ENCODE results near the gene ARMC2.

DNA sequence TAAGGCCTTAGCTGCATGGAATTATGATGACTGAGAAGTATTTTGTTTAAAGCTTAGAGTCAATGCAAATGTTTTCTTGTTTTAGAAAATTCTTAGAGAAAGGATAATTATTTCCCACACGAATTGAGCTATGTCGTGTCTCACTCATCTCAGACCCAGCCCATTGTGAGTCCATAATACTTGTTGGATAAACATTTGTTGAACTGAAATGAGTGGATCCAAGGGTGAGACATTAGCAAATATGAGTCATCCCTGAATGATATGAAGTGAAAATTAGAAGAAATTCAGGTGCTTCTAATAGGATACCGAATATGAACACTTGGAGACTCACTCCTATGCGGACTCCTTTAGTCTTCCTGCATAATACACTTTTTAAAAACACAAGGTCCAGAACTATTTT is 41.6 kb upstream of the ARMC2 start:
- TF ChIP-seq CTCF (IDR thresholded peaks at IDR 0.05; ENCODE audit: low read depth, low read length): no peak
- TF ChIP-seq POLR2A (IDR thresholded peaks at IDR 0.05; ENCODE audit: extremely low read depth, insufficient read length): no peak
